Epithelial cell of esophagus (primary cell): Measurements from ENCODE around the gene PWWP2B.

Source experiments
- DNase-seq: peaks from one replicate; pipeline ENCODE4 v3.0.0; 2010; ENCODE audit warnings: low read depth
- H3K4me3 ChIP-seq: 2 replicates; pipeline ENCODE4 v1.5.1; 2011; ENCODE audit warnings: mild to moderate bottlenecking, low read length, control low read depth
- CTCF ChIP-seq: IDR thresholded peaks from 2 replicates; pipeline ENCODE4 v1.5.1; 2011; ENCODE audit warnings: low read depth, mild to moderate bottlenecking, low read length, control low read depth, inconsistent platforms; ENCODE audit not compliant: insufficient read depth; ENCODE audit errors: missing control alignments

Gene PWWP2B

GRCh38 chr10:132397036-132397541, at the start of gene PWWP2B:
Gene PWWP2B (plus strand): TSS chr10:132397200. CDS start chr10:132397227, 27 bp downstream.
- no peak for TF ChIP-seq CTCF
- peak within 1 kb of the TSS; percentile 72 for H3K4me3 ChIP-seq
- DNase-seq, result peak; percentile 46

- no peak overlapping the region for H3K4me3 ChIP-seq
- no peak for DNase-seq
- no peak for TF ChIP-seq CTCF
Observed at GRCh38 chr10:132347211-132347930, 49.6 kb upstream of the PWWP2B start.

GRCh38 chr10:132347931-132348267, 49.1 kb upstream of the PWWP2B start:
- TF ChIP-seq CTCF, result no peak
- no peak overlapping the region for H3K4me3 ChIP-seq
- no peak for DNase-seq

DNA sequence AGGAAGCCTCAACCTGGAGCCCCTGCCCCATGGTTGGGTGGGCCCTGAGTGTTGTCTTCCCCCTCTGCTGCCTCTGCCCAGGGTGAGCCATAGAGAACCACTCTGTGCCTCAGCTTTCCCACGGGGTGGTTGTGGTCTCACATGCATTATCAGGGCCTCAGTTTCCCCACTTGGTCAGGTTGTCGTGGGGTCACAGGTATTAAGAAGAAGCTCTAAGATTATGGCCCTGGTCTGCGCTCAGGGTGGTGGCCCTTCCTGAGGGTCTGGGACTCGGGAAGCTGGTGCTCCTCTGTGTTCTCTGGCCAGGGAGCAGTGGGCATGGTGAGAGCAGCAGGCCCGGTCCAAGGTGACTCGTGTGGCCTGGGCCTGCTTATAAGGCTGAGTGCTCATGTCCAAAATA, 47.2 kb upstream of the PWWP2B start:
- no peak for TF ChIP-seq CTCF
- H3K4me3 ChIP-seq, result no peak overlapping the region
- DNase-seq, result no peak

GRCh38 chr10:132350391-132350790, 46.6 kb upstream of the PWWP2B start:
- TF ChIP-seq CTCF, result no peak
- DNase-seq, result no peak

DNA sequence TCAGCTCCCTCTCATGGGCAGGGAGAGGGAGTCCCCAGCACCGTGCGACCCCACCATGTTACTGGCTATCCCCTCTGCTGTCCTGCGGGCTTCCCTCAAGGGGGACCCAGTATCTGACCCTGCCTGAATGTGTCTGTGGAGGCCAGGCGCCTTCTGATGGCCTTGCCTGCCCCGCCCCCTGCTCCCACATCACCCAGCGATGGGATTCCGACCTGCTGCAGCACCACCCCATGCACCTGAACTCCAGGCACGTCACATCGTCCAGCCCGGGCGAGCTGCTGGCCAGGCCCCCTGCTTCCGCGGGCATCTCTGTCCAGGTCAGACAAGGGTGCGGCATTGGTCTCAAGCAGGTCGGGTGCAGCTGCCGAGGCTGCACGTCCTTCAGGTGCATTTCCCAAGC, 46.1 kb upstream of the PWWP2B start:
- no peak overlapping the region for H3K4me3 ChIP-seq
- no peak for DNase-seq
- no peak for TF ChIP-seq CTCF

More at GRCh38 chr10:132350391-132350790, 46.6 kb upstream of the PWWP2B start:
- H3K4me3 ChIP-seq, result no peak overlapping the region

DNA sequence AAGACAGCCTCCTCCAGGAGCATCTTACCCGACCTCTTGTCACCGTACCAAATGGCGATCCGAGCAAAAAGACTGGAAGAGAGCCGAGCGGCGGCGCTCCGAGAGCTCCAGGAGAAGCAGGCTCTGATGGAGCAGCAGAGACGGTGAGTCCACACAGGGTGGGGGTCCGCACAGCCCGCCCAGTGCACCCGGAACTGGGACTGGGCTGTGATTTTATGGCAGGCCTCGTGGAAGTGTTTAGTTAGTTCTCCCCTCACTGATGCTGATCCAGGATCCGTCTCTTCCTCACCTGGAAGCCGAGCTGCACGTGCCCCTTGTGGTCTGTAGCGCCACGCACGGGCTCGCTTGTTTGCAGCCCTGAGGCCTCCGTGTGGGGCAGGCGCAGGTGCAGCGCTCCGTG, 45.4 kb upstream of the PWWP2B start:
- H3K4me3 ChIP-seq, result no peak overlapping the region
- no peak for TF ChIP-seq CTCF
- no peak for DNase-seq
